AML-193 (cell line): ENCODE measurements around the gene FBXO39.
"Not testable (repeated sequence)": the region's sequence is repeated elsewhere in the genome, so short reads cannot be mapped to it uniquely, and the experiment has no call there.

Experiments used
- DNase-seq, 2 experiments: peaks; one replicate each; lab custom pipeline; 2025; lab: John Stamatoyannopoulos, UW

The FBXO39 gene

DNA sequence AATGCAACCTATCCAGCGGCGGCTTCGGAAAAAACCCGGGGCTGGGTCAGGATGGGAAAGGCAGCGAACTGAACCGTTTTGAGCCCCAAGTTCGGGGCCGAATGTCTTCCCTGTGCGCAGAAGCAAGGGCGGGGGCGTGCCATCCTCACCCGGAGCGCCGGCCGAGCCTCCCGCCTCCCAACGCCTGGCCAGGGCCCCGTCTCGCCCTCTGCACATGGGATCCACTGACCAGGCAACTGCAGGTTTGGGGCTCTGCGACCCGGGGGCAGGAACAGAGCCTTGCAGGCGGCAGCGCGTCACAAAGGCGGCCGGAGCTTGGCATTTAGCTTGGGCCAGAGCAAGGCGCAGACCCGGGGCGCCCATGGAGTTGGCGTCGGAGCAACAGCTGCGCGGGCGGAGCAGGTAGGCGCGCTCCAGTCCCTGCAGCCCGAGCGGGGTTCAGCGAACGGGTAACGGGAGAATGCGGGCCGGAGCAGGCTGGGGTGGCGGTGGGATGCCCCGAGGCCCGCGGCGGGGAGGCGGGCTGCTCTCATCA is at the start of gene FBXO39:
Gene FBXO39, plus strand, starts transcription at position 345 of the 535 bp plus-strand sequence. CDS start 3,654 bp downstream, outside the sequence.
- DNase-seq = no peak

DNA sequence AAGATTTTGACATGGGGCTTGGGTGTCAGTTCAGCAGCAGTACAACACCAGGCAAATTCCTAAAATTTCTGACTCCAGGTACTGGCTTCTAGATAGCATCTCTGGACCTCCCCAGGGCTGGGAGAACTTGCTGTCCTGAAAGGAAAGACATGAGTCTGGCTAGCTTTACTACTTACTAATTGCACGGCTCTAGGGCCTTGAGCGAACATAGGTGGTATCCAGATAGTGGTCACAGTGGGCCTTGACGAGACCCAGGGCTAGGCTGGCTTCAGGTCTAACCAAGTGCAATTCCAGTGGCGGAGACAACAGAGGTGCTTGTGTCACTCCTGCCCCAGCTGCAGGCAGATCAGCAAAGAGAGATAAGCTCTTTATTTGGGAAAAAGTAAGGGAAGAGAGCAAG is 46.5 kb upstream of the FBXO39 start:
- no peak for DNase-seq

DNA sequence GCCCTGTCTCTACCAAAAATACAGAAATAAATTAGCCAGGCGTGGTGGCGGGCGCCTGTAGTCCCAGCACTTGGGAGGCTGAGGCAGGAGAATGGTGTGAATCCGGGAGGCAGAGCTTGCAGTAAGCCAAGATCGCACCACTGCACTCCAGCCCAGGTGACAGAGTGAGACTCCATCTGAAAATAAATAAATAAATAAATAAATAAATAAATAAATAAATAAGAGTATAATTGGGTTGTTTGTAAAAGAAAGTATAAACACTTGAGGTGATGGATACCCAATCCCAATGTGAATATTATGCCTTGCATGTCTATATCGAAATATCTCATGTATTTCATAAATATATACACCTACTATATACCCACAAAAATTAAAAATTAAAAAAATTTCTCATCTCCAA is 29.4 kb upstream of the FBXO39 start:
- DNase-seq = not testable (repeated sequence)

- DNase-seq = no peak
Measured at GRCh38 chr17:6748617-6749016, 27.4 kb upstream of the FBXO39 start.

GRCh38 chr17:6749519-6749918 is 26.5 kb upstream of the FBXO39 start:
- DNase-seq = no peak

GRCh38 chr17:6752068-6752909 is 23.7 kb upstream of the FBXO39 start:
- DNase-seq = peak; percentile 57 to 69

DNA sequence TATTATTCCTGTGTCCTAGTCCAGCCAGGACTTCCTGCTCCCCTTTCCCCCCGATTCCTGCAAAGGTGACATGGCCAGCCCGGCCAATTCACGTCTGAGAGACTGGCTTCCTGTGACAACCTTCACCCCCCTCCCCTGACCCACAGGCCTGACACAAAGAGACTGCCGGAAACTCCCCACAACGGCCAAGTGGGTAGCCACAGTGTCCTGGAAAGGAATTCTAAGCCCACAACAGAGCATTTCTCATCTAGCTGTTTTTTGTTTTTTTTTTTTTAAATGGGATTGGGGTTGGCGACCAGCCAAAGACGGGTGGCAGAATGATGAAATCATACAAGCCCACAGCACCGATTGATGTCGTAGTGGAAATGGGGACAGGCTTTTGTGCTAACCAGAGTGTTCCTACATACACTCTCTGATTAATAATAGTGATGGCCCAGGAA is 23.0 kb upstream of the FBXO39 start:
- DNase-seq = peak; percentile 37

DNA sequence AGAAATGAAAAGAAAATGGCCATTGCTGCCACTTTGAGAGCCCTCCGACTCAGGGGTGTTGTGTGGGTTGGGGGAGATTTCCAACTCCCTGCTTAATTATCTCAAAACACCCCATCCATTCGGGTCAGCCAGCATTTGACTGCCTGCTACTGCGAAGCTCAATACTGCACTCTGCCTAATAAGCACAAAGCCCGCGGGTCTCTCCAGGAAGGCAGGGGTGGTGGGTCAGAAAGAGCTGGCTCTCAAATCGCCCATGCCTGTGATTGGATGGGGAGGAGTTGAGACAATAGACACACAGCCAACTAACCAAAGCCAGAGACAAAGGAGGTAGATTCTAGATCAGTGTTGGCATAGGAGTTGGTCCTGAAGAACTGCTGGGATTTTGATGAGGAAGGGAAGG is 22.5 kb upstream of the FBXO39 start:
- no peak for DNase-seq

DNA sequence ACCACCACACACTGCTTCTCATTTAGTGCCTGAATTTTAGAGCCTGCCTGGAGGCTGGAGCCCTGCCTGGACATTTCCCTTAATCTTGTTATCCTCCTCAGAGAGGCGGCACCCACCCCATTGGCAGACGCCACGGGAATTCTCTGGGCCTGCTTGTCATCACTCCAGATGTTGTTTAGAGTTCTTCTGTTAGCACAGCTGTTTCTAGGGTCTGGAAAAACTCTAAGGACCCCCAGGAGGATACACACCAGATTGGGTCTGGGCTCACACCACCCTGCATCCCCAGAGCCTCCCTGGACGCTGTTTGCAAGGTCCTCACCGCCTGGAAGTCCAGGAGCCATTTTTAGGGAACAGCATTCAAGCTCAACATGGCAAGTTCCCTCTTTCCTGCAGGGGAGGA is 20.7 kb upstream of the FBXO39 start:
- DNase-seq = no peak

GRCh38 chr17:6755731-6756184 is 20.3 kb upstream of the FBXO39 start, which contains the start of gene XAF1:
XAF1 (plus strand) TSS chr17:6756046; CDS start chr17:6756079, 33 bp downstream.
- peak in 1 of 2 experiments; percentile 13 for DNase-seq

DNA sequence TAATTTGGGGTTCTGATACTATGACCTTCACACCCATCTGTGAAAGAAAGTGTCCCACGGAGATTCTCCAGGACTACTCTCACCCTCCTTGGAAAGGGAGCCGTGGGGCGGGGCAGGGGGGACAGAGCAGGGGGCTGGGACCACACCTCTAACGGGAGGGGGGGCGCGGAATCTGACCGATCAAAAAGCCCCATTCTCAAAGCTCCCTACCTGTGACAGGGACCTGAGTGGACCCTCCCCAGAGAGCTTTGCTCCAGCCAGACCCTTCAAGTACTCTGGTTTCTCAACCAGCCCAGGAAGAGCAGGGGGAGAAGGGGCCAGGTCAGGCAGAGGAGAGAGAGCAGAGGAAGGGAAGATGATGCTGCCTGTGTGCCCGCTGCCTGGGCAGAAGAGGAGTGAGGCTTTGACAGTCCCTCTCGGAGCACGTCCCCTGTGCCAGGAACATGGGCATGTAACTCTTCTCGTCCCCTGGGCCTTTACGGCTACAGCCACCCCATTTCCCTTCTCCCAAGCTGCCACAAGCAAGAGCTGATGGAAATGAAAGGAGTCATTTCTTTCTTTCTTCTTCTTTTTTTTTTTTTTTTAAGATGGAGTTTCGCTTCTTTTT is 19.5 kb upstream of the FBXO39 start:
- peak in 1 of 2 experiments; percentile 0 for DNase-seq

DNA sequence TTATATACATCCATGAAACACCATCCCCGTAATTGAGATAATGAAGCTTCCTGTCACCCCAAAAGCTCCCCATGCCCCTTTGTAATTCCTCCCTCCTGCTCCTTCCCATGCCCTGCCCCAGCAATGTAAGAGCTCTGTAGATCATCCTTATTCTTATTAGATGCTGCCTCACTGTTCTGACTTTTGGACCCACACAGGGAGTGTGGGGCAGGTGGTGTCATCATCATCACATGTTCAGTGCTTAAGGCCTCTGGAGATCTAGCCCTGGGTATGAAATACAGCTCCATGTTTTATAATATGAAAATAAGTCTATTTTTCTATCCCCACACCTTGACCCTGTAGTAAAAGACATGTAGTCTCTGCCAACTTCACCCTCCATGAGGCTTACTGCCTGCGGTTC is 18.3 kb upstream of the FBXO39 start:
- no peak for DNase-seq

GRCh38 chr17:6761779-6762178 is 14.2 kb upstream of the FBXO39 start:
- no peak for DNase-seq

GRCh38 chr17:6768447-6768846 is 7.6 kb upstream of the FBXO39 start:
- no peak for DNase-seq

GRCh38 chr17:6772016-6772415 is 4.0 kb upstream of the FBXO39 start:
- DNase-seq = no peak

- DNase-seq = not testable (repeated sequence)
Measured at GRCh38 chr17:6774906-6775305, 1.1 kb upstream of the FBXO39 start.

GRCh38 chr17:6779411-6779810 is 3.4 kb downstream of the FBXO39 start:
- no peak for DNase-seq

DNA sequence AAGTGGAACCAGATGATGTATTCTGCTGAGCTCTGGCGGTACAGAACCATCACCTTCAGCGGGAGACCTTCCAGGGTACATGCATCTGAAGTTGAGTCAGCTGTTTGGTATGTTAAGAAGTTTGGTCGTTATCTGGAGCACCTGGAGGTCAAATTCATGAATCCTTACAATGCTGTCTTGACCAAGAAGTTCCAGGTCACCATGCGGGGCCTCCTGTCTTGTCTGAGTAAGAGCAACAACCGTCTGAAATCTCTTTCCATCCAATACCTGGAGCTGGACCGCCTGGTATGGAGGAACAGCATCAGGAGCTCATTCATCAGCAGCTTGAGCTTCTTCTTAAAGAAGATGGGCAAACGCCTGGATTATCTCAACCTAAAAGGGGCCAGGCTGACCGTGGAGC is 4.0 kb downstream of the FBXO39 start:
- DNase-seq = no peak

DNA sequence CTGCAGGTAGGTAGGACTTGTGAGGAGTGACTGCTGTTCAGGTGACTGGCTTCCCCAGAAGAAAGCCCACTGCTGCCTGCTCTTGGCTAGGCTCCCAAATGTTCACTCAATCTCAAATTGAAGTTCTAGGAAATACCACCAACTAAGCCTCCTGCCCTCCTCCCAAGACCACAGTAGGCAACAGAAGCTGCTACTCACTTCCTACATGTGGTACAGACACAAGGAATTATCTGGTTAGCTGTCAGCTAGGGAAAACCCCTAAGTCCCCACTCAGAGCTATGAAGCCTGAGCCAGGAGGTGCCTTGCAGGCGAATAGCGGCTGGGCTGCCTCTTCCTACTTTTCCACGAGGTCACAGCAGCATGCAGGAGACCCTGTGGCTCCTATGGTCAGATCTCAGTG is 4.9 kb downstream of the FBXO39 start:
- no peak for DNase-seq

GRCh38 chr17:6782244-6782643 is 6.2 kb downstream of the FBXO39 start:
- DNase-seq = no peak

DNA sequence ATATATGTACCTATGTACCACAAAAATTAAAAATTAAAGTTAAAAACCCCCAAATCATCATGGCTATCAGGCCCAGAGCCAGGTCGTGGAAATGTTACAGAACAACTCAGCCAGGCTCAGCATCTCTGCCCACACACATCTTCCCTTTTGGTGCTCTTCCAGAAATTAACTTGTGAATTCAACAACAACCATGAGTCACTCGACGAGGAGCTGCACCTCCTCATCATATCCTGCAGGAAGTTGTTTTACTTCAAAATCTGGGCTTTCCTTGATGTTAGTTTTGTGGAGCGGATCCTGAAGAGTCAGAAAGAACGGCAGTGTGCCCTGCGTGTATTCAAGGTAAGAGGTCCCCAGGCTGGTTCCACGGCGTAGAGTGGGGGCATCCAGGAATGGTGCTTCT is 10.6 kb downstream of the FBXO39 start:
- DNase-seq = no peak

- DNase-seq = no peak
Measured at GRCh38 chr17:6787081-6787693, 11.2 kb downstream of the FBXO39 start.

GRCh38 chr17:6789146-6789545 is 13.1 kb downstream of the FBXO39 start:
- no peak for DNase-seq
